K562 (cell line): Measurements from ENCODE around the gene FPR1. TPM values are rescaled to one million over a fixed set of nuclear protein-coding genes. Genes with fewer than 3 reads are reported as not detected.

ENCODE experiments used
- ATAC-seq: fragments of 200-7000 bp; cut with Tn5 transposase; 3 replicates; pipeline ENCODE4 v1.9.1; 2020; ENCODE audit warnings: moderate library complexity
- BruUV-seq: library from RNA; stranded (reverse); fragments of 400-500 nt; replicated peaks from 2 replicates; lab custom pipeline; 2021; lab: Mats Ljungman, UMichigan
- CTCF ChIA-PET: fragments of 300-600 bp; formaldehyde crosslinking; extraction: SDS; loops from one replicate; lab custom pipeline; 2021; ENCODE audit warnings: low intra/inter-chr PET ratio; lab: Yijun Ruan, JAX
- POLR2A ChIA-PET: fragments of 300-600, 350-650 bp; sonication (Branson Sonifier 250); formaldehyde crosslinking; extraction: SDS; loops from one replicate; lab custom pipeline; 2021; ENCODE audit warnings: antibody characterized with exemption, inconsistent platforms; lab: Yijun Ruan, JAX
- DNase-seq, 4 experiments: peaks; one replicate each; pipeline versions ENCODE4 v3.0.0 to v3.0.0-alpha.2; 2011 to 2018; ENCODE audit warnings: low spot score in 3 of 4, mixed read lengths in 3 of 4; ENCODE audit errors: extremely low read depth in 1 of 4
- FAIRE-seq: peaks from 2 replicates; lab custom pipeline; 2011; peaks lifted over from hg19 to GRCh38; lab: Jason Lieb, UNC
- H2AFZ ChIP-seq: 2 replicates; pipeline ENCODE4 v1.6.0; 2011; ENCODE audit warnings: low read depth, low read length, control low read depth, inconsistent platforms
- H3K27ac ChIP-seq: fragments of 200-600 bp; 3 replicates; pipeline ENCODE4 v1.8.0; 2011; ENCODE audit warnings: low read depth, mild to moderate bottlenecking, control low read depth, inconsistent platforms, low read length, moderate library complexity, mixed read lengths; ENCODE audit errors: extremely low read depth
- H3K27me3 ChIP-seq, 2 experiments: fragments of 300-600 bp in 1 of 2; 2 replicates in 1 of 2; 3 replicates in 1 of 2; pipeline versions ENCODE4 v1.6.0 to v1.8.0; 2011; ENCODE audit warnings: inconsistent platforms in 2 of 2, low read length in 2 of 2, mild to moderate bottlenecking in 1 of 2, mixed read lengths in 1 of 2, moderate library complexity in 1 of 2; ENCODE audit not compliant: control insufficient read depth in 2 of 2, insufficient read depth in 2 of 2
- H3K36me3 ChIP-seq: fragments of 300-600 bp; 3 replicates; pipeline ENCODE4 v1.8.0; 2011; ENCODE audit warnings: mild to moderate bottlenecking, low read length, inconsistent platforms; ENCODE audit not compliant: control insufficient read depth, insufficient read depth
- H3K4me1 ChIP-seq, 2 experiments: fragments of 200-600 bp in 1 of 2; replicated peaks in 1 of 2; 2 replicates in 1 of 2; 3 replicates in 1 of 2; pipeline versions ENCODE4 v1.5.1 to v1.8.0; 2011; ENCODE audit warnings: inconsistent platforms in 2 of 2, low read length in 2 of 2, mild to moderate bottlenecking in 1 of 2, mixed read lengths in 1 of 2, moderate library complexity in 1 of 2; ENCODE audit not compliant: control insufficient read depth in 2 of 2, insufficient read depth in 2 of 2
- H3K4me2 ChIP-seq: 2 replicates; pipeline ENCODE4 v1.6.1; 2011; ENCODE audit warnings: low read length, control low read depth, inconsistent platforms, mixed read lengths; ENCODE audit not compliant: insufficient read depth
- H3K4me3 ChIP-seq: fragments of 200-600 bp; sonication (generic), shearing (Covaris generic); 2 replicates; pipeline ENCODE4 v1.5.1; 2016; ENCODE audit warnings: control low read depth, inconsistent platforms
- H3K79me2 ChIP-seq: fragments of 200-600 bp; 3 replicates; pipeline ENCODE4 v1.8.0; 2011; ENCODE audit warnings: low read length, inconsistent platforms; ENCODE audit not compliant: control insufficient read depth, insufficient read depth
- H3K9ac ChIP-seq, 2 experiments: 2 replicates each; pipeline versions ENCODE4 v1.6.0 to v1.6.1; 2011; ENCODE audit warnings: low read depth in 2 of 2, low read length in 2 of 2, control low read depth in 1 of 2, inconsistent platforms in 1 of 2, mild to moderate bottlenecking in 1 of 2, mixed read lengths in 1 of 2; ENCODE audit not compliant: insufficient read depth in 1 of 2
- H3K9me1 ChIP-seq: one replicate; pipeline ENCODE4 v1.6.0; 2011; ENCODE audit warnings: inconsistent platforms, mild to moderate bottlenecking, low read length, moderate library complexity; ENCODE audit not compliant: control insufficient read depth, insufficient read depth
- H3K9me3 ChIP-seq: replicated peaks from 2 replicates; pipeline ENCODE4 v1.5.1; 2011; ENCODE audit warnings: low read depth, low read length, inconsistent platforms; ENCODE audit not compliant: control insufficient read depth, insufficient read depth
- H4K20me1 ChIP-seq: replicated peaks from 2 replicates; pipeline ENCODE4 v1.6.1; 2011; ENCODE audit warnings: low read length, inconsistent platforms, mixed read lengths; ENCODE audit not compliant: control insufficient read depth, insufficient read depth
- WGBS: fragments of 100-300 bp; shearing (Covaris generic); methylation state at CpG from one replicate; pipeline ENCODE4 v1.1.6; 2016; ENCODE audit warnings: low coverage, mixed read lengths; ENCODE audit not compliant: insufficient coverage; ENCODE audit errors: missing lambda C conversion rate; 5-methylcytosine and 5-hydroxymethylcytosine counted together
- in situ Hi-C: fragments of 300-500 bp; cut with MboI; formaldehyde crosslinking; loops from 4 replicates; pipeline ENCODE4 v1.15.0; 2018; ENCODE audit warnings: inconsistent platforms, mixed read lengths
- intact Hi-C: fragments of 100-400 bp; cut with micrococcal nuclease; formaldehyde crosslinking; loops from 2 replicates; pipeline ENCODE4 v1.14.2; 2022
- polyA plus RNA-seq, 8 experiments: library from polyadenylated mRNA; depleted of rRNA in 4 of 8; stranded (reverse) in 5 of 8; unstranded in 3 of 8; fragments of >200 nt; fragmentation: Nextera tagmentation in 2 of 8; fragmentation: Illumina TruSeq in 1 of 8; extraction: Ambion mirVana in 2 of 8; extraction: Trizol in 1 of 8; gene quantifications; 2 replicates each; pipeline versions ENCODE4 v1.2.1 to v1.2.3, GENCODE V29; 2011 to 2014; ENCODE audit warnings: inconsistent platforms in 1 of 8, missing spikeins in 1 of 8
- total RNA-seq, 7 experiments: library from RNA; depleted of rRNA in 6 of 7; stranded (reverse); fragments of >200 nt in 6 of 7; fragmentation: Illumina TruSeq in 2 of 7; extraction: Trizol in 2 of 7; gene quantifications; 2 replicates each; pipeline versions ENCODE4 v1.2.1 to v1.2.3, GENCODE V29; 2011 to 2021; ENCODE audit warnings: low replicate concordance in 1 of 7
- TF ChIP-seq, protein P1 (sequence below): fragments of 450-650 bp; IDR thresholded peaks from 2 replicates; pipeline ENCODE4 v1.6.1; 2016; ENCODE audit warnings: borderline replicate concordance

FPR1 gene
- total and polyA plus RNA-seq, 9 of the 15 experiments (the other 6 are each of a cell fraction or from before 2014, with no cell fraction given): 0.06 to 0.25 (median 0.14) TPM; not detected in 4

DNA sequence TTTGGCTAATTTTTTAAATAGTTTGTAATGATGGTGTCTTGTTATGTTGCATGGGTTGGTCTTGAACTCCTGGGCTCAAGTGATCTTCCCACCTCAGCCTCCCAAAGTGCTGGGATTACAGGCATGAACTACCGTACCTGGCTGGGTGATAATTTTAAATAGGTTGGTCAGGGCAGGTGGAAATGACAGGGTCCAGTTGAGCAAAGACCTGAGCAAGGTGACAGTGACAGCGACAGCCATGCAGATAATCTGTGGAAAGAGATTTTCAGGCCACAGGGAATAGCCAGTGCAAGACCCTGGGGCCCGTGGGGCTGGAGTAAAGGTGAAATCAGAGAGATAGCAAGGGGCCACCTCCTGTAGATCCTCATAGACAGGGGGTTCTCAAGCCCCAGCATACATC, 55.1 kb downstream of the FPR1 start:
- 76% methylated on average over 3 of the region's 3 CpGs for WGBS
- in situ Hi-C loops (no loop called here), intact Hi-C loops (no loop called here)
- H3K27ac ChIP-seq: no peak overlapping the region
- H3K79me2 ChIP-seq: peaks cover 25% of the 10 kb centered on the region
- no peaks in the 10 kb centered on the region for H3K9me3 ChIP-seq
- no peak overlapping the region for H3K4me3 ChIP-seq
- no peak overlapping the region for H2AFZ ChIP-seq
- FAIRE-seq: no peak
- DNase-seq: no peak
- BruUV-seq: no TSS peak
- ATAC-seq: no peak
- ChIA-PET POLR2A (interaction anchor here (0.8 to 1.0 kb wide), 3 partner anchors 8 to 803 kb away, joined by 3 to 4 read pairs (median 3); no protein-coding TSS in a partner anchor), CTCF (no interaction called here)
- no peaks in the 10 kb centered on the region for H4K20me1 ChIP-seq
- H3K4me2 ChIP-seq: no peak overlapping the region
- H3K36me3 ChIP-seq: peaks cover 71% of the 10 kb centered on the region
- no peaks in the 10 kb centered on the region for H3K9me1 ChIP-seq
- H3K27me3 ChIP-seq: no peaks in the 10 kb centered on the region
- no peak overlapping the region for H3K9ac ChIP-seq
- peaks cover 20 to 34% of the 10 kb centered on the region in 2 experiments for H3K4me1 ChIP-seq
- TF ChIP-seq, protein P1, sequence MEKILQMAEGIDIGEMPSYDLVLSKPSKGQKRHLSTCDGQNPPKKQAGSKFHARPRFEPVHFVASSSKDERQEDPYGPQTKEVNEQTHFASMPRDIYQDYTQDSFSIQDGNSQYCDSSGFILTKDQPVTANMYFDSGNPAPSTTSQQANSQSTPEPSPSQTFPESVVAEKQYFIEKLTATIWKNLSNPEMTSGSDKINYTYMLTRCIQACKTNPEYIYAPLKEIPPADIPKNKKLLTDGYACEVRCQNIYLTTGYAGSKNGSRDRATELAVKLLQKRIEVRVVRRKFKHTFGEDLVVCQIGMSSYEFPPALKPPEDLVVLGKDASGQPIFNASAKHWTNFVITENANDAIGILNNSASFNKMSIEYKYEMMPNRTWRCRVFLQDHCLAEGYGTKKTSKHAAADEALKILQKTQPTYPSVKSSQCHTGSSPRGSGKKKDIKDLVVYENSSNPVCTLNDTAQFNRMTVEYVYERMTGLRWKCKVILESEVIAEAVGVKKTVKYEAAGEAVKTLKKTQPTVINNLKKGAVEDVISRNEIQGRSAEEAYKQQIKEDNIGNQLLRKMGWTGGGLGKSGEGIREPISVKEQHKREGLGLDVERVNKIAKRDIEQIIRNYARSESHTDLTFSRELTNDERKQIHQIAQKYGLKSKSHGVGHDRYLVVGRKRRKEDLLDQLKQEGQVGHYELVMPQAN: no peak

Other genes starting within 250 kb of the FPR1 start
Only the 7 nearest of the 12 such genes appear.
- gene SIGLEC5, start 121.5 kb downstream of the FPR1 start, total RNA-seq (2014; rRNA removed): not detected in 2 replicates
- not detected in 2 replicates for gene SIGLEC5, start 121.5 kb downstream of the FPR1 start, total RNA-seq (2014; rRNA removed; fragmentation: Illumina TruSeq; extraction: Trizol)
- gene SIGLEC5, start 121.5 kb downstream of the FPR1 start, total RNA-seq (2015; rRNA removed; fragmentation: Illumina TruSeq; extraction: Trizol): 0.14 TPM in 1 of 2 replicates, not detected in the other
- gene SIGLEC5, start 121.5 kb downstream of the FPR1 start, total RNA-seq (2021): not detected in 2 replicates
- gene SIGLEC5, start 121.5 kb downstream of the FPR1 start, polyA plus RNA-seq (2011; rRNA removed): not detected in 2 replicates
- gene SIGLEC5, start 121.5 kb downstream of the FPR1 start, polyA plus RNA-seq (2014; fragmentation: Illumina TruSeq; extraction: Trizol): not detected in 2 replicates
- not detected for gene SIGLEC5, start 121.5 kb downstream of the FPR1 start, polyA plus RNA-seq (2014; fragmentation: Nextera tagmentation; extraction: Ambion mirVana)
- gene SIGLEC5, start 121.5 kb downstream of the FPR1 start, polyA plus RNA-seq (2014; rRNA removed): not detected in 2 replicates
- gene SIGLEC14, start 105.1 kb downstream of the FPR1 start, total RNA-seq (2014; rRNA removed): not detected in 2 replicates
- gene SIGLEC14, start 105.1 kb downstream of the FPR1 start, total RNA-seq (2014; rRNA removed; fragmentation: Illumina TruSeq; extraction: Trizol): not detected in 2 replicates
- 0.19 TPM in 1 of 2 replicates, not detected in the other for gene SIGLEC14, start 105.1 kb downstream of the FPR1 start, total RNA-seq (2015; rRNA removed; fragmentation: Illumina TruSeq; extraction: Trizol)
- not detected in 2 replicates for gene SIGLEC14, start 105.1 kb downstream of the FPR1 start, total RNA-seq (2021)
- not detected in 2 replicates for gene SIGLEC14, start 105.1 kb downstream of the FPR1 start, polyA plus RNA-seq (2011; rRNA removed)
- not detected in 2 replicates for gene SIGLEC14, start 105.1 kb downstream of the FPR1 start, polyA plus RNA-seq (2014; fragmentation: Illumina TruSeq; extraction: Trizol)
- gene SIGLEC14, start 105.1 kb downstream of the FPR1 start, polyA plus RNA-seq (2014; fragmentation: Nextera tagmentation; extraction: Ambion mirVana): not detected
- not detected in 2 replicates for gene SIGLEC14, start 105.1 kb downstream of the FPR1 start, polyA plus RNA-seq (2014; rRNA removed)
- gene SPACA6, start 58.5 kb downstream of the FPR1 start, total RNA-seq (2014; rRNA removed): 11.4 and 15.6 TPM in 2 replicates
- 3.0 and 3.4 TPM in 2 replicates for gene SPACA6, start 58.5 kb downstream of the FPR1 start, total RNA-seq (2014; rRNA removed; fragmentation: Illumina TruSeq; extraction: Trizol)
- gene SPACA6, start 58.5 kb downstream of the FPR1 start, total RNA-seq (2015; rRNA removed; fragmentation: Illumina TruSeq; extraction: Trizol): 5.8 TPM in 2 replicates
- gene SPACA6, start 58.5 kb downstream of the FPR1 start, total RNA-seq (2021): 14.2 and 16.2 TPM in 2 replicates
- gene SPACA6, start 58.5 kb downstream of the FPR1 start, polyA plus RNA-seq (2011; rRNA removed): 7.3 and 10.9 TPM in 2 replicates
- 5.9 and 6.2 TPM in 2 replicates for gene SPACA6, start 58.5 kb downstream of the FPR1 start, polyA plus RNA-seq (2014; fragmentation: Illumina TruSeq; extraction: Trizol)
- 1 to 10 TPM; 1.3 to 1.4 TPM for gene SPACA6, start 58.5 kb downstream of the FPR1 start, polyA plus RNA-seq (2014; fragmentation: Nextera tagmentation; extraction: Ambion mirVana)
- gene SPACA6, start 58.5 kb downstream of the FPR1 start, polyA plus RNA-seq (2014; rRNA removed): 17.3 and 27.0 TPM in 2 replicates
- not detected in 2 replicates for gene HAS1, start 27.9 kb downstream of the FPR1 start, total RNA-seq (2014; rRNA removed)
- gene HAS1, start 27.9 kb downstream of the FPR1 start, total RNA-seq (2014; rRNA removed; fragmentation: Illumina TruSeq; extraction: Trizol): not detected in 2 replicates
- 0.08 TPM in 1 of 2 replicates, not detected in the other for gene HAS1, start 27.9 kb downstream of the FPR1 start, total RNA-seq (2015; rRNA removed; fragmentation: Illumina TruSeq; extraction: Trizol)
- gene HAS1, start 27.9 kb downstream of the FPR1 start, total RNA-seq (2021): 0.09 and 0.18 TPM in 2 replicates
- 0.22 and 0.27 TPM in 2 replicates for gene HAS1, start 27.9 kb downstream of the FPR1 start, polyA plus RNA-seq (2011; rRNA removed)
- not detected in 2 replicates for gene HAS1, start 27.9 kb downstream of the FPR1 start, polyA plus RNA-seq (2014; fragmentation: Illumina TruSeq; extraction: Trizol)
- not detected for gene HAS1, start 27.9 kb downstream of the FPR1 start, polyA plus RNA-seq (2014; fragmentation: Nextera tagmentation; extraction: Ambion mirVana)
- gene HAS1, start 27.9 kb downstream of the FPR1 start, polyA plus RNA-seq (2014; rRNA removed): 0.05 TPM in 1 of 2 replicates, not detected in the other
- not detected in 2 replicates for gene FPR2, start 9.3 kb upstream of the FPR1 start, total RNA-seq (2014; rRNA removed)
- not detected in 2 replicates for gene FPR2, start 9.3 kb upstream of the FPR1 start, total RNA-seq (2014; rRNA removed; fragmentation: Illumina TruSeq; extraction: Trizol)
- gene FPR2, start 9.3 kb upstream of the FPR1 start, total RNA-seq (2015; rRNA removed; fragmentation: Illumina TruSeq; extraction: Trizol): not detected in 2 replicates
- not detected in 2 replicates for gene FPR2, start 9.3 kb upstream of the FPR1 start, total RNA-seq (2021)
- gene FPR2, start 9.3 kb upstream of the FPR1 start, polyA plus RNA-seq (2011; rRNA removed): not detected in 2 replicates
- not detected in 2 replicates for gene FPR2, start 9.3 kb upstream of the FPR1 start, polyA plus RNA-seq (2014; fragmentation: Illumina TruSeq; extraction: Trizol)
- gene FPR2, start 9.3 kb upstream of the FPR1 start, polyA plus RNA-seq (2014; fragmentation: Nextera tagmentation; extraction: Ambion mirVana): under 1 TPM; 0.03 to 0.07 TPM
- 0.15 and 0.19 TPM in 2 replicates for gene FPR2, start 9.3 kb upstream of the FPR1 start, polyA plus RNA-seq (2014; rRNA removed)
- 0.09 and 0.41 TPM in 2 replicates for gene FPR3, start 43.3 kb upstream of the FPR1 start, total RNA-seq (2014; rRNA removed)
- gene FPR3, start 43.3 kb upstream of the FPR1 start, total RNA-seq (2014; rRNA removed; fragmentation: Illumina TruSeq; extraction: Trizol): 0.22 and 0.35 TPM in 2 replicates
- 0.51 and 0.57 TPM in 2 replicates for gene FPR3, start 43.3 kb upstream of the FPR1 start, total RNA-seq (2015; rRNA removed; fragmentation: Illumina TruSeq; extraction: Trizol)
- 0.13 and 0.22 TPM in 2 replicates for gene FPR3, start 43.3 kb upstream of the FPR1 start, total RNA-seq (2021)
- gene FPR3, start 43.3 kb upstream of the FPR1 start, polyA plus RNA-seq (2011; rRNA removed): 0.45 and 1.3 TPM in 2 replicates
- 0.22 and 0.39 TPM in 2 replicates for gene FPR3, start 43.3 kb upstream of the FPR1 start, polyA plus RNA-seq (2014; fragmentation: Illumina TruSeq; extraction: Trizol)
- gene FPR3, start 43.3 kb upstream of the FPR1 start, polyA plus RNA-seq (2014; fragmentation: Nextera tagmentation; extraction: Ambion mirVana): under 1 TPM in 1 of 2 experiments, not detected in 1; 0.08 TPM
- 0.24 and 0.25 TPM in 2 replicates for gene FPR3, start 43.3 kb upstream of the FPR1 start, polyA plus RNA-seq (2014; rRNA removed)
- gene ZNF577, start 136.1 kb upstream of the FPR1 start, total RNA-seq (2014; rRNA removed): 4.2 and 7.8 TPM in 2 replicates
- gene ZNF577, start 136.1 kb upstream of the FPR1 start, total RNA-seq (2014; rRNA removed; fragmentation: Illumina TruSeq; extraction: Trizol): 8.9 and 9.9 TPM in 2 replicates
- 9.0 and 9.4 TPM in 2 replicates for gene ZNF577, start 136.1 kb upstream of the FPR1 start, total RNA-seq (2015; rRNA removed; fragmentation: Illumina TruSeq; extraction: Trizol)
- gene ZNF577, start 136.1 kb upstream of the FPR1 start, total RNA-seq (2021): 5.6 and 6.4 TPM in 2 replicates
- 11.2 and 12.7 TPM in 2 replicates for gene ZNF577, start 136.1 kb upstream of the FPR1 start, polyA plus RNA-seq (2011; rRNA removed)
- 7.5 and 9.1 TPM in 2 replicates for gene ZNF577, start 136.1 kb upstream of the FPR1 start, polyA plus RNA-seq (2014; fragmentation: Illumina TruSeq; extraction: Trizol)
- 1 to 10 TPM; 1.3 to 3.5 TPM for gene ZNF577, start 136.1 kb upstream of the FPR1 start, polyA plus RNA-seq (2014; fragmentation: Nextera tagmentation; extraction: Ambion mirVana)
- 7.0 and 7.6 TPM in 2 replicates for gene ZNF577, start 136.1 kb upstream of the FPR1 start, polyA plus RNA-seq (2014; rRNA removed)